Stimulated activated CD4-positive, alpha-beta T cell treated with anti-CD3 and anti-CD28 coated beads, Interleukin-12 subunit alpha, Interleukin-12 subunit beta, amount 100 ng/mL, for 48 hours (primary cell): ENCODE results near the gene RNF11.
A peak's percentile ranks its signal among the peaks of the same experiment; 100 is the strongest.
"Not testable (repeated sequence)": the region's sequence is repeated elsewhere in the genome, so short reads cannot be mapped to it uniquely, and the experiment has no call there.

Experiments used
- DNase-seq, 3 donors: peaks; one replicate each; pipeline ENCODE4 v3.0.0-alpha.2; 2020; ENCODE audit warnings: low read depth in 2 of 3, low spot score in 1 of 3

The RNF11 gene, protein sequence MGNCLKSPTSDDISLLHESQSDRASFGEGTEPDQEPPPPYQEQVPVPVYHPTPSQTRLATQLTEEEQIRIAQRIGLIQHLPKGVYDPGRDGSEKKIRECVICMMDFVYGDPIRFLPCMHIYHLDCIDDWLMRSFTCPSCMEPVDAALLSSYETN

GRCh38 chr1:51235673-51236530 is at the start of gene RNF11:
RNF11 (plus strand) TSS chr1:51236273; CDS start chr1:51236757, 484 bp downstream.
- peak; percentile 83 to 89 (median 85) for DNase-seq

DNA sequence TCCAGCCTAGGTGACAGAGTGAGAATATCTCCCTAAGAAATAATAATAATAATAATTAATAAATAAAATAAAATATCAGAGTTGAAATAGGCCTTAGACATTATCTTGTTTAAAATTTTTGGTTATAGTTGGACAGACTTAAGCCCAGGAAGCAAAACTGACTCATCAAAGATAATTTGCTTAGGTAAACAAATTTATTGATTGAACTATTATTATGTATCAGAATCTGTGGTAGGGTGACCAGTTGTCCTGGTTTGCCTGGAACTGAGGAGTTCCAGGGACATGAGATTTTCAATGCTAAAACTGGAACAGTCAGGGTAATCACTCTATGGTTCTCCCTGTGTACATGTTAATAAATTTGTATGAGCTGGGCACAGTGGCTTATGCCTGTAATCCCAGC is 47.8 kb upstream of the RNF11 start:
- DNase-seq = no peak

- DNase-seq = peak; percentile 8 to 59 (median 15)
Observed at GRCh38 chr1:51189421-51190073, 46.5 kb upstream of the RNF11 start.

- no peak for DNase-seq
Observed at GRCh38 chr1:51190961-51191360, 45.1 kb upstream of the RNF11 start.

DNA sequence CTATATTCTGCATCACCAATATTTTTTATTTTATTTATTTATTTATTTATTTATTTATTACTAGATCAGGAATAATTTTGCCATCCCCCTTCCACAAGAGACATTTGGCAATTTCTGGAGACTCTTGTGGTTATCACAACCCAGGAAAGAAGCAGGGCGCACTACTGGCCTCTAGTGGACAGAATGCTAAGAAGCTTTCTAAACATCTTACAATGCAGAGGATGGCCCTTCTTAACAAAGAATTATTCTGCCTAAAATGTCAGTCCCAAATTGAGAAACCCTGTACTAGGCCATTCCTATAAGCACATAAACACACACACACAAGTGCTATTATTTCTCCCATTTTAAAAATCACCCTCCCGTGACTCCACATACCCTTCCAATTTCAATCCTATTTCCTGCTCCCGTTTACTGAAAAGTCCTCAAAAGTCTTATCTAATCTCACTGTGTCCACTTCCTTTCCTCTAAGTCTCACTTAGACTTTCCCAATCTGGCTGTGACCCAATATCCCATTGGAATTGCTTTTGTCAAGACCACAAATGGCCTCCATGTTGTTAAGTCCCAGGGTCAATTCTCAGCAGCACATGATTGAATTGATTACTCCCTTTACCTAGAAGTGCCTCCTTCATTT is 43.7 kb upstream of the RNF11 start:
- peak; percentile 13 to 66 (median 51) for DNase-seq

- no peak for DNase-seq
Observed at GRCh38 chr1:51193564-51193963, 42.5 kb upstream of the RNF11 start.

GRCh38 chr1:51203121-51203873 is 32.8 kb upstream of the RNF11 start:
- DNase-seq = no peak

GRCh38 chr1:51203874-51204245 is 32.2 kb upstream of the RNF11 start:
- no peak for DNase-seq

GRCh38 chr1:51210055-51210454 is 26.0 kb upstream of the RNF11 start:
- no peak for DNase-seq

DNA sequence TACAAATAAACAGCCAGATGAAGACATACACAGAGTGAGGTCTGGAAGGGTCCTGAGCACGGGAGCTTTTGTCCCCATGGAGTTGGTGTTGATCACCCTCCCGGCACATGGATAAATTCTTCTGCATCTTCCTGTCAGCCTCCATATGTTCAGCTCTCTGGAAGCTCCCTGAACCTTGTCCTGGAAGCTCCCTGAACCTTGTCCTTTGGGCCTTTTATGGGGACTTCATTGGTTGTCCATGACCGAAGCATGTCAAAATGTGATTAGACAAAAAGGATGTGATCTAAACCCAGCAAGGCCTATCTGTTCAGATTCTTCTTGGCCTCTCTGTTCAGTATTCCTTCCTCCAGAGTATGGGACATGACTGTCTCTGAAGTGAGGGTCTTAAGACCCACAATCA is 25.4 kb upstream of the RNF11 start:
- no peak for DNase-seq

DNA sequence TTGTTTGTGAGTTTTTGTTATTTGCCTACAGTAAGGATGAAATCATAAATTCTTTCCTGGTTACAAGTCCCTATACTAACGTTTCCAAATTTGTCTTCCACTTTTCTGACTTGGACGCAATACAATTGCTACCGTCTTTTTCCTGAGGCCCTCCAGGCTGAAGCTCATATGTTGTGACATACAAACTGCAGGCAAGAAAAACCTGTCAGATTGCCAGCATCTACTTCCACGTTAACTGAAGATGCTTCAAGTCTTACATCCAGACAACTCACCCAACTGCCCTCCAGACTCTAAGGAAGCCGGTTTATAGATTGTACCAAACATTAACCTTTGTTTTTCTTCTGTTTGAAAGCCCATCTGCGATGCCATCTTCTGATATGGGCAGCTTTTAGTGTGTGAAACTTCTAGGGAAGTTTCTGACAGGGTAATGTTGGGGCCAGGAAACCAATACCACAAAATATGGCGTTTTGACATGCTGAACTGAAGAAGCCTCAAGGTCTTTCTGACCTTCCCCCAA is 21.4 kb upstream of the RNF11 start:
- no peak for DNase-seq

DNA sequence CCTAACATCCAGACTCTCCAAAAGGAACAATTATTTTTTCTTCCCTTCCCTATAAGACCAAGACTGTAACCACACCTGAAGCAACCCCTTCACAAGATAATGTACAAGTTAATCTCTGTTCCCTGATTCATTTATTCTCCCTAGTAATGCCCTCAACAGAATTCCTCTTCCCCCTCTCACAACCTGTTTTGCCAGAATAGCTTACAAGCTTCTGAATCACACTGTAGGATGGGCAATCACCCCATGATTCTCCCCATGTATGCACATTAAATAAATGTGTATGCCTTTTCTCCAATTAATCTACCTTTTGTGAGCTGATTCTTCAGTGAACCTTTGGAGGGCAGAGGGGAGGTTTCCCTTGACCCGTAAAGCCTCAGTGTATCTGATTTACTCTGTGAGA is 20.9 kb upstream of the RNF11 start:
- DNase-seq = no peak

- DNase-seq = no peak
Observed at GRCh38 chr1:51216631-51217030, 19.4 kb upstream of the RNF11 start.

GRCh38 chr1:51217101-51217500 is 19.0 kb upstream of the RNF11 start:
- DNase-seq = no peak

- no peak for DNase-seq
Observed at GRCh38 chr1:51218570-51218969, 17.5 kb upstream of the RNF11 start.

- no peak for DNase-seq
Observed at GRCh38 chr1:51219022-51219421, 17.1 kb upstream of the RNF11 start.

DNA sequence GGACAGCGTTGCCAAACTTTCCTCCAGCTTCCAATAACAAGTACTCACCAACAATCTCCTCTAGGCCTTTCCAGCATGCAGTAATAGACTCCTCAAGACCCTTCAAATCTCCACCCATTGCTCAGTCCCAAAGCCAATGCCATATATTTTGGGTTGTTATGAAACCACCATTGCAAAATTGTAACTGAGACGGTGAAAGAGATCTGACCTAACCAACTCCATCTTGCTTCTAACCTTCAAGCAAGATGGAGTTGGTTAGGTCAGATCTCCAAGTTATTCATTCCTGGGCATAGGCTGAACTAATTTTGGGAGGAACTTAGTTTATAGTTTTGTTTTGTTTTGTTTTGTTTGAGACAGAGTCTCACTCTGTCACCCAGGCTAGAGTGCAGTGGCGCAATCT is 14.5 kb upstream of the RNF11 start:
- not testable (repeated sequence) for DNase-seq

- DNase-seq = no peak
Observed at GRCh38 chr1:51222136-51222787, 13.8 kb upstream of the RNF11 start.

- no peak for DNase-seq
Observed at GRCh38 chr1:51222809-51223208, 13.3 kb upstream of the RNF11 start.

- no peak for DNase-seq
Observed at GRCh38 chr1:51224255-51224654, 11.8 kb upstream of the RNF11 start.
